ENCODE results near the gene ZNF837. TPM values are rescaled to one million over a fixed set of nuclear protein-coding genes. Genes with fewer than 3 reads are reported as not detected.

The ZNF837 gene
- total and polyA plus RNA-seq, 2 of the 13 experiments (the other 11 are each of a cell fraction or from before 2014, with no cell fraction given) = 0.29 to 1.3 TPM

GRCh38 chr19:58372311-58373133, 8.3 kb downstream of the ZNF837 start (continued):
- TF ChIP-seq ZNF337 (CRISPR knock-in tag; IDR thresholded peaks at IDR 0.05; ENCODE audit: borderline replicate concordance, low read depth) = no peak
- no peak for TF ChIP-seq FOXA1 (IDR thresholded peaks at IDR 0.05)
- TF ChIP-seq FOXA1 (CRISPR knock-in tag; IDR thresholded peaks at IDR 0.05) = peak; percentile 52
- no peak for TF ChIP-seq HDAC2 (CRISPR knock-in tag; IDR thresholded peaks at IDR 0.05)
- peak; percentile 30 to 48; a peak in 3 of 4 replicates for TF ChIP-seq MAFK (conservative IDR thresholded peaks at IDR 0.05 in 1 of 2, IDR thresholded peaks at IDR 0.05 in 1 of 2; ENCODE audit: low read length in 2 of 2)

DNA sequence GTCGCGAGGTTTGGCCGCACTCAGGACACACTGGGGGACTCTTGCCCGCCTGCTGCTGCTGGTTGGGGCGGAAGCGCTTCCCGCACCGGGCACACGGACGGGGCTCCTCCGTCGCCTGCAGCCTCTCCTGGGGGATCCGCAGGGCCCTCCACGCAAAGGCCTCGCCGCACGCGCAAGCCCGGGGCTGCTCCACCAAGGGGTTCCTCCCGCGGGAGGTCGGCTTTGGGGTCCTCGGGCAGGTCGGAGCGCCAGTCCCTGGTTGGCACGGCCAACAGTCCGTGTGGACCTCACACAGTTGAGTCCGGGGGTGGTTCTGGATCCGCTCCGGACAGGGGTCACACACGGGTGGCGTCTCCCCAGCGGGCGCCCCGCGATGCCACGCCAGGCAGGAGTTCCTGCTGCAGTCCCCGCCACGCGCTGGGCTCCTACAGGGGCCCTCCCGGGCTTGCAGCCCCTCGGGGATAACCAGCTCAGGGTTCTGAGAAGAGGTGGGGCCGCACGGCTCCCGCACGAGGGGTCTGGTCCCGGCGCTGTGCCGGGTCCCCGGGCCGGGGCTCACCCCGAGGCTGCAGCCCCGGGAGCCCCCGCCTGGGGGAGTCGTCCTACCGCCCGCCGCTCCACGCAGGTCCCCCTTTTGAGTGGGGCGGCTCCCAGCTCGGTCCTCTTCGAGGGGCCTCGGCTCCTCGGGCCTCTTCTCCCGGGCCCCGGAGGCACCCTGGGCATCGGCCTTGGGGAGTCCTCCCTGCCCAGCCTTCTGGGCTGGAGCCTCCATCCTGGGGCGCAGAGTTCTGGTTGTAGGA, 12.1 kb downstream of the ZNF837 start:
- BruUV-seq (replicated peaks) = no TSS peak
- Histone ChIP-seq H3K27me3 (ENCODE audit: control insufficient read depth in 1 of 2, insufficient read depth in 2 of 2, low read length in 2 of 2) (no peaks in the 10 kb centered on the region), H4K20me1 (ENCODE audit: insufficient read depth, low read length) (no peaks in the 10 kb centered on the region), H3K9me3 (ENCODE audit: low read length) (no peaks in the 10 kb centered on the region), H3K4me3 (replicated peaks in 1 of 3; ENCODE audit: insufficient read depth in 1 of 3, low read depth in 2 of 3, low read length in 3 of 3) (no peak overlapping the region), H3K79me2 (ENCODE audit: insufficient read depth, low read length) (no peaks in the 10 kb centered on the region), H3K27ac (ENCODE audit: extremely low read length, insufficient read depth, low read length) (no peak overlapping the region), H3K4me2 (ENCODE audit: low read depth, low read length) (no peak overlapping the region), H2AFZ (ENCODE audit: low read length) (no peak overlapping the region), H3K36me3 (replicated peaks in 1 of 2; ENCODE audit: control insufficient read depth in 1 of 2, insufficient read depth in 2 of 2, low read length in 2 of 2) (no peaks in the 10 kb centered on the region), H3K4me1 (ENCODE audit: insufficient read depth, low read length) (peaks cover 9% of the 10 kb centered on the region), H3K9ac (ENCODE audit: insufficient read depth, low read depth, low read length) (no peak overlapping the region)
- POLR2A ChIA-PET = no interaction called here
- in situ Hi-C loops (cut with HindIII; ENCODE audit: extremely low pct_ligation_motif_present, low pct_unique_long_range_greater_than_20kb) = no loop called here
- no peak for TF ChIP-seq TP53 (CRISPR knock-in tag; conservative IDR thresholded peaks at IDR 0.05)
- no peak for TF ChIP-seq SMARCE1 (IDR thresholded peaks at IDR 0.05; ENCODE audit: borderline replicate concordance)
- 93% methylated on average over 15 of the region's 68 CpGs for WGBS (ENCODE audit: low lambda C conversion rate)
- no peak for FAIRE-seq
- CTCF ChIA-PET (ENCODE audit: low intra/inter-chr PET ratio, low total read pairs) = no interaction called here
- intact Hi-C loops (cut with micrococcal nuclease; ENCODE audit: unreplicated experiment) = no loop called here
- ATAC-seq = no peak
- no peak for DNase-seq (ENCODE audit: low spot score)
